HG03280 (cell line): ENCODE data around the gene CLEC17A.
"Not testable (repeated sequence)": the region's sequence is repeated elsewhere in the genome, so short reads cannot be mapped to it uniquely, and the experiment has no call there.

ENCODE experiments used
- ATAC-seq: cut with Tn5 transposase; IDR thresholded peaks from one replicate; pipeline ENCODE4 v1.9.1; 2021; ENCODE audit warnings: mild to moderate bottlenecking, moderate library complexity; ENCODE audit not compliant: unreplicated experiment

Gene CLEC17A

DNA sequence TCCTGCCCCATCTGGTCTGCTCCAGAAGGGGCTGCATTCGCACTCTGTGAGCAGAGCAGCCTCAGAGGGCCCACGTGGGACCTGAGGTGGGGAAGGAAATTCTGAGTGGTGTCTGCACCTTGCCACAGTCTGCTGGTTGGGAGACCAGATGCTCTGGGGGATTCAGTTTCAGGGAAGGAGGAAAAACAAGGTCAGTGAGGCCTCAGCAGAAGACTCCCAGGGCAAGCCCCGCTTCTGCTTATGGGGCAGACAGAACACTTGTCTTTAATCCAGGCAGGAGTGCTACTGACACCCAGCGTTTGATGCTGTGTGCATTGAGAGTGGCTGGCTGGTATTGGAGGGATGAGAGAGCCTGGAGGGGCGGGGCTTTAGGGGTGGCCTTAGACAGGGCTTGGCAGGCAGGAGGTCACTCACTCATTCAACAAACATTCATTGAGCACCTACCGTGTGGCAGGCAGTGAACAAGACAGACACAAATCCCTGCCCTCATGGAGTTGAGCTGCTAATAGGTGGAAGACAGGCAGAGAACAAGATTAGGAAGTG, 4.9 kb upstream of the CLEC17A start:
- ATAC-seq: no peak

DNA sequence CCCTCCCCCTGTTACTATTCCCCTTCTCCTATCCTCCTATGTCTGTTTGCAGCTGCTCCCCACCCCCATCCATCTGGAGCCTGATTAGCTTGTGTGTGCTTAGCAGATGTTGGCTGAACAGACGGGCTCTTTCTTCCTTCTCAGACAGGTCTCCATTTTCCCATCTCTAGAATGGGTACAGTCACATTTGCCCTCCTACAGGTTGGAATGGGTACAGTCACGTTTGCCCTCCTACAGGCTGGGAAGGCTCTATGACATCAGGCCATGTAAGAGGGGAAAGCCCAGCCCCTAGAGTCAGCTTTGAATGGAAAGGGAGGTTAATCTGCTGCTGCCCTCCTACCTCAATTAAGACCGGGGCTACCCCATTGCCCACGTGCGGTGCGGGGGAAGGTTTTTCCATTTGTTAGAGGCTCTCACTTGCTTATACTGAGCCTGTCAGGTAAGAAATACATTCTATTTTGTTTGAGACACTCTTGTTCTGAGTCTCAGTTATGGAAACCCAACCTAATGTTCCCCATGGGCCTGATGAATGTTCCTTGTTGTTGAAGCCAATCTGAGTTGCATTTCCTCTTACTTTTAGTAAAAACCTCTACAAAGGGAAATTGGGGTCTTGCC, 2.2 kb upstream of the CLEC17A start:
- no peak for ATAC-seq

DNA sequence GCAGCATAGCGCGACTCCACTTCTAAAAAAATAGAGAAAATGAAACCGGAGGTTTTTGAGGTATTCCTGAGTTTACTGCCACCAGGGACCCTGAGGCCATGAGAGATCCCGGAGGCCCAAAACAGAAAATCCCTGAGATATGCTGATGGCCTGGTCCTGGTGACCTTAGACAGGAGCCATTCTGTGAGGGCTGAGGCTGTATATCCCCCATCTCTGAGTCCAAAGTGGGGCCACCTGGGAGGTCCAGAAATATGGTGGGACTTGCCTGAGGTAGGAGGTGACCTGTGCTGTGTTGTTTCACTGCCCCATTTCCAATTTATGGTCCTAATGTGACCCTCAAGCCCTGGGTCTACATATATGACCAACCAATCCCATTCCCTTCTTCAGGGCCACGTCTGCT, 1.5 kb downstream of the CLEC17A start:
- ATAC-seq: not testable (repeated sequence)

DNA sequence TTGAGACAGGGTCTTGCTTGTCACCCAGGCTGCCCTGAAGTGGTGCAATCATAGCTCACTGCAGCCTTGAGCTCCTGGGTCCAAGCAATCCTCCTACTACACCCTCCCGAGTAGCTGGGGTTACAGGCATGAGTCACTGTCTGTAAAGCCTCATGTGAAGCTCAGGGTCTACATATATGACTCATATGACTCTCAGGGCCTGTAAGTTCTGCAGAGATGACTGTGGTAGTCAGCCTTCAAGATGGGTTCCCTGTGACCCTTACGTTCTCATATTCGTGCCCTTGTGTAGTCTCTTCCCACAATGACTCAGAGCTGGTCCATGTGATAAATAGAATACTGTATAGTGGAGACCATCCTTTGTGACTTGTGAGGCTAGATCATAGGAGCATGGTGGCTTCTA, 2.3 kb downstream of the CLEC17A start:
- ATAC-seq: peak; percentile 72

DNA sequence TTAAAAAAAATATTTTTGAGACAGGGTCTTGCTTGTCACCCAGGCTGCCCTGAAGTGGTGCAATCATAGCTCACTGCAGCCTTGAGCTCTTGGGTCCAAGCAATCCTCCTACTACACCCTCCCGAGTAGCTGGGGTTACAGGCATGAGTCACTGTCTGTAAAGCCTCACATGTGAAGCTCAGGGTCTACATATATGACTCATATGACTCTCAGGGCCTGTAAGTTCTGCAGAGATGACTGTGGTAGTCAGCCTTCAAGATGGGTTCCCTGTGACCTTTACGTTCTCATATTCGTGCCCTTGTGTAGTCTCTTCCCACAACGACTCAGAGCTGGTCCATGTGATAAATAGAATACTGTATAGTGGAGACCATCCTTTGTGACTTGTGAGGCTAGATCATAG, 6.5 kb downstream of the CLEC17A start:
- not testable (repeated sequence) for ATAC-seq

DNA sequence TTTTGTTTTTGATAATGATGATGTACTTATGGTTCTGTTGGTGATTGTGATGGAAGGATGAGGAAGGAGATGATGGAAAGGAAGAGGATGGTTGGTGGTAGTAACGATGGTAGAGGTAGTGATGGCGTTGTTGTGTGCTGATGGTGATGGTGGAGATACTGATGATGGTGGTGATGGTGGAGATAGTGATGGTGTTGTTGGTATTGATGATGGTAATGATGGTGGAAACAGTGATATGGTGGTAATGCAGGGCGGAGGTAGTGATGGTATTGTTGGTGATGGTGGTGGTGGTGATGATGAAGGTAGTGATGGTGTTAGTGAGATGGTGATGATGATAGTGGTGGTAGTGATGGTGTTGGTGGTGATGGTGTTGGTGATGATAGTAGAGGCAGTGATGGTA, 12.7 kb downstream of the CLEC17A start:
- no peak for ATAC-seq

DNA sequence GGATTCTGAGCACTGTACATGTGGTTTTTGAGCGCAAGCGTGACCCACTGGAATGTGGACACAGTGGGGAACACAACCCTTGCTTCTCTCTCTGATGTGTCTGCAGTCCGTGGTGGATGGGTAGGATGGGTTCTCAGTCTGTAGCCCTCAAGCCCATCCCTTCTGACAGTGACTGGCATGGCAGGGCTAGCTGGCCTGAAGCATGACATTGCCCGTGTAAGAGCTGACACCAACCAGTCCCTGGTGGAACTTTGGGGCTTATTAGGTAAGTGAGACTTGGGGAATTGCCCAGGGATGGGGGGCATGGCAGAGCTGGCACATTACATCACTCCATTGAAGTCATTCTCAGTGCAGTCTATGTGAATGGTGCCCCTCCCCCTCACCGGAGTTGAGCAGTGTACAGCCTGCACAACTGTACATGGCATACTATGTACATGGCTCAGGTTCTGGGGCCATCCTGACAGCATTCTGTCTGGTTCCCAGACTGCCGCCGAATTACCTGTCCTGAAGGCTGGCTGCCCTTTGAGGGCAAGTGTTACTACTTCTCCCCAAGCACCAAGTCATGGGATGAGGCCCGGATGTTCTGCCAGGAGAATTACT, 16.8 kb downstream of the CLEC17A start:
- no peak for ATAC-seq

DNA sequence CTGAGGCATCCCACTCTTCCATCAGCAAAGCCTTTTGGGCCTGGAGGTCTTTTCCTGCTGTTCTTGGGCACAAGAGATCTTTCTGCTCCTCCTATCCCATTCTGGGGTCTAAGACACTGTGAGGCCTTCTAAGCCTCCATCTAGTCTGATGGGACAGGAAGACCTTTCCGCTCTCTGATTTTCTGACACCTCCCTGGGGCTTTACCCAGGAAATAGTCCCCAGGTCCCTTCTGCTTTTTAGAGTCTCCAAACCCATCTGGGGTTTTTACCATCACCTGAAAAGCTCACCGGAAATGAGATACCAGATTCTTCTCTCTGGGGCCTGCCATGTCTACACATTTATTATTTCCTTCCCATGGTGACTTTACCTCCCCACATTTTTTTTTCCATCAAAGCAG, 21.1 kb downstream of the CLEC17A start:
- peak; percentile 66 for ATAC-seq

DNA sequence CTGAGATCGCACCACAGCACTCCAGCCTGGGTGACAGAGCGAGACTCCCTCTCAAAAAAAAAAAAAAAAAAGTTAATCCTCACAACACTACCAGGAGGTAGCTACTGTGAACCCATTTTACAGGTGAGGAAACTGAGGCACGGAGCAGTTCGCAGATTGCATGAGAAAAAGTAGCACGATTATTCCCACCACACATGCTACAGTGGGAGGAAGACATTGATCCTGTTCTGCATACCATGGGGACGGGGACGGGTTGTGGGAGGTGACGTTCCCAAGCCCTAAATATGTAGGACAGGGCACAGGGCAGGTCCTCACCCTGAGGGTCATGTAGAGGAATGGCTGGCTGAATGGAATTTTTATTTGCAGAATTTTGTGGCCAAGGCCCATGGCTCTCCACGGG, 23.7 kb downstream of the CLEC17A start:
- no peak for ATAC-seq

DNA sequence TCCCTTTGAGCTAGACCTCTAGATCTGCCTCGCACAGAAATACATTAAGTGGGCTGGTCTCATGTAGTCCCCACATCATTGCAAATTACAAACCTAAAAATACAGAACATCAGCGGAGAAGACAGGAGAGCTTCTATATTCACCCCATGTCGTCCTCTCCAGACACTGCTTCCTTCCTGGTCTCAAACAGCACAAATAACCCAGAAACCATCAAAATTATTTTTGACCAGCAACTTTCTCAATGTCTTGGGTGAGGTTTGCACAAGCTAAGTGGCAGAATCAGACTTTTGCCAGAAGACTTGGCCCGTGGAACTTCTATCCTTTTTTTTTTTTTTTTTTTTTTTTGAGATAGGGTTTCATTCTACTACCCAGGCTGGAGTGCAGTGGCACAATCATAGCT, 28.2 kb downstream of the CLEC17A start:
- ATAC-seq: no peak

DNA sequence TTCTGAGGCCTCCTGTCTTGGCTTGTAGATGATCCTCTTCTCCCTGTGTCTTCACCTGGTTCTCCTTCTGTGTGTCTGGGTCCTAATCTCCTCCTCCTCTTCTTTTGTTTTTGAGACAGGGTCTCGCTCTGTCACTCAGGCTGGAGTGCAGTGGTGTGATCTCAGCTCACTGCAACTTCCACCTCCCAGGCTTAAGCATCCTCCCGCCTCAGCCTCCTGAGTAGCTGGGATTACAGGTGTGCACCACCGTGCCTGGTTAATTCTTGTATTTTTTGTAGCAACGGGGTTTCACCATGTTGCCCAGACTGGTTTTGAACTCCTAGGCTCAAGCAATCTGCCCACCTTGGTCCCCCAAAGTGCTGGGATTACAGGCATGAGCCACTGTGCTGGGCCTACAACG, 29.4 kb downstream of the CLEC17A start:
- not testable (repeated sequence) for ATAC-seq

DNA sequence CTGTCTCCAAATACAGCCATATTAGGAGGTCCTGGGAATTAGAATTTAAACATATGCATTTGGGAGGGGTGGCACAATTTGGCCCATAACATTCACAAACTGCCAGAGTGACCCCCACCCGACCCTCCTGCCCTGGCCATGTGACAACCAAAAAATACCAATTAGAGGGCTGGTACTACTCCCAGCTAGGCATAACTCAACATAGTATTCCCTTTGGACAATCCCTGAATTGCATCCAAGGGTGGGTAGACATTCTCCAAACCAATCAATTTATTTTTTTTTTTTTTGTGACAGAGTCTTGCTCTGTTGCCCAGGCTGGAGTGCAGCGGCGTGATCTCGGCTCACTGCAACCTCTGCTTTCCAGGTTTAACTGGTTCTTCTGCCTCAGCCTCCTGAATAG, 29.8 kb downstream of the CLEC17A start:
- no peak for ATAC-seq

DNA sequence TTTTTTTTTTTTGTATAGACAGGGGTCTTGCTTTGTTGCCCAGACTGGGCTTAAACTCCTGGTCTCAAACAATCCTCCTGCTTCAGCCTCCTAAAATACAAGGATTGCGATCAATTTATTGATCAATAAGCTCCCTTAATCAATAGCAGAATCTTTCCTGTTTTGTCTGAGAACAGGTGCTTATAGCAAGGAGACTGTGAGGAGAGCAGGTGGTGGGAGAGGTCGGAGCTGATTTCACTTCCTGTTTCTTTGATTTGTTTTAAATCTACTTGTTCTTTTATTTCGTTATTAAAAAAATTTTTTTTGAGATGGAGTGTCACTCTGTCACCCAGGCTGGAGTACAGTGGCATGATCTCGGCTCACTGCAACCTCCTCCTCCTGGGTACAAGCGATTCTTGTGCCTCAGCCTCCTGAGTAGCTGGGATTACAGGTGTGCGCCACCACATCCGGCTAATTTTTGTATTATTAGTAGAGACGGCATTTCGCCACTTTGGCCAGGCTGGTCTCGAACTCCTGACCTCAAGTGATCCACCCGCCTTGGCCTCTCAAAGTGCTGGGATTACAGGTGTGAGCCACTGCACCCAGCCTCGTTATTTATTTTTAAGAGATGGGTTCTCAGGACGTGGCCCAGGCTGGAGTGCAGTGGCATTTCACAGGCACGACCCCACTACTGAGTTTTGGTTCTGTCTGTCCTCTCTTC, 30.7 kb downstream of the CLEC17A start:
- ATAC-seq: not testable (repeated sequence)

DNA sequence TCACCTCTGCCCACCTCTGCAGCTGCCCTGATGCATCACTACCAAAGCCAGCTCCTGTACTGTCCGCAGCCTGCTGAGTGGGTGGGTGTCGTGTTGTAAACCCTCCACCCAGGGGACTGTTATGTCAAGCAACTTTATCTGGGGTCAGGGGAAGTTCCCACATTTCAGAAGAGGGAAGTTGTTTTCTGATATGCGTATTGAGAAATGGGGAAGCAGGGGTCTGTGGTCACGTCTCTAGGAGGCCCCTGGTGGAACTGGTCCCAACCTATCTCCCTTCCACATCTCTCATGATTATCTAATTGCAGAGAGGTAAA, 31.2 kb downstream of the CLEC17A start:
- ATAC-seq: no peak

DNA sequence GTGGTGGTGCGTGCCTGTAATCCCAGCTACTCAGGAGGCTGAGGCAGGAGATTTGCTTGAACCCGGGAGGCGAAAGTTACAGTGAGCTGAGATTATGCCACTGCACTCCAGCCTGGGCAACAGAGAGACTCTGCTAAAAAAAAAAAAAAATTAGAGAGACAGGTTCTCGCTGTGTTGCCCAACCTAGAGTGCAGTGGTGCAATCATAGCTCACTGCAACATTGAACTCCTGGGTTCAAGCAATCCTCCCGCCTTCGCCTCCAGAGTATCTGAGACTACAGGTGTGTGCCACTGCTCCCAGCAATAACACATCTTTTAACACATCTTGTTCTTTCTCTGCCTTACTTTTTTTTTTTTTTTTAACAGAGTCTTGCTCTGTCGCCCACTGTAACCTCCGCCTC, 32.7 kb downstream of the CLEC17A start:
- no peak for ATAC-seq

DNA sequence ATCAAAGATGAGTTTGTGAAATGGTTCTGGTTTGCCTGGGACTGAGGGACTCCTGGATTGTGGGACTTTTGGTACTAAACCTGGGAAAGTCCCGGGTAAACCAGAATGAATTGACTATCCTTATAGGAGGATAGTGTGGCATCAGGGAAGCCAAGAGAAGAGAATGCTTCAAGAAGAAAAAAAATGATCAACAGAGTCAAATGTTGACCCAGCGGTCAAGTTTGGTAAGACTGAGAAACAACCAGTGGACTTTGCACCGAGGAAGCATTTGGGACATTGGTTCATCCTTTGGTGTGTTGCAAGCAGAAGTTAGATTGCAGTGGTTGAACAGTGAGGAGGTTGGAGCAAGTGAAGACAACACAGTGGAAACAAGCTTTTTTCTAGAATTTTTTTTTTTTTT, 33.5 kb downstream of the CLEC17A start:
- no peak for ATAC-seq

DNA sequence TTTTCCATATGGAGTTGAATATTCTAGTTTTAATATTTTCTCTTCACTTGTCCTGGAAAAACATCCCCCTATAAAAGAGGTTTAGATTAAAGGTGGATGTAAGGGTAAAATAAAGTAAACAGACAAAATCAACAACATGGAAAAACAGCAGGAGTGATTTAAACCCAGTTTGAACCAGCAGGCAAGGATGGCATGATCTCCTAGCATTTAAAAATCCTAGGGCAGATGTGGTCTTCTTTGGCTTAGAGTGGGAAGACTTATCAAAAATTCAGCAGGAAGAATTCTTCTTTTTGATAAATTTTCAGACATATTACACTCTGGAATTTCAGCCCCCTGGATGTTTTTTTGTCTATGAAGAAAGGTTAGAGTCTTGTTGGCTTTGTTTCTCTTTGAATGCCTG, 36.5 kb downstream of the CLEC17A start:
- ATAC-seq: no peak

DNA sequence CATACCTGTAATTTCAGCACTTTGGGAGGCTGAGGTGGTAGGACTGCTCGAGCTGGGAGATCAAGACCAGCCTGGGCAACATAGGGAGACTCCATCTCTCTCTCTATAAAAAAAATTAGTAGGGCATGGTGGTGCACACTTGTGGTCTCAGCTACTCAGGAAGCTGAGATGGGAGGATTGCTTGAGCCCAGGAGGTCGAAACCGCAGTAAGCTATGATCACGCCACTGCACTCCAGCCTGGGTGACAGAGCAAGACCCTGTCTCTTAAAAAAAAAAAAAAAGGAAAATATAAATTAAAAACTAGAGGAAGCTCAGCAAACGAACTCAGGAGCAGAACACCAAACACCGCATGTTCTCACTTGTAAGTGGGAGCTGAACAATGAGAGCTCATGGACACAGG, 41.6 kb downstream of the CLEC17A start:
- ATAC-seq: not testable (repeated sequence)

DNA sequence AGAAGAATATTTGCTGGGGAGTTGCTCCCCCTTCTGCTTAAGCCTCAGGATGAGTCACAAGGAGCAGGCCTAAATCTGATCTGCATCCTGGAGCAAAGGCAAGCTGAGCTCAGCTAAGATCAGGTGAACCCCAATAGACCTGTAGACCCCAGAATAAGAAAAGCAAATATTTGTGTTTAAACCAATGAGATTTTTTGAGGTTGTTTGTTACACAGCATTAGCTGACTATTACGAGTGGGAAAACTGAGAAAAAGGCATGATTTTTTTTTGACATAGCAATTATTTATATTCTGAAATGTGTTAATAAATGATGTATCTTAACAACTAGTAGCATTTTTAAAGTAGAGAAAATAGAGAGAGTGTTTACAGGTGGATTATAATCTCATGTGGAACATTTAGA, 46.7 kb downstream of the CLEC17A start:
- ATAC-seq: no peak

DNA sequence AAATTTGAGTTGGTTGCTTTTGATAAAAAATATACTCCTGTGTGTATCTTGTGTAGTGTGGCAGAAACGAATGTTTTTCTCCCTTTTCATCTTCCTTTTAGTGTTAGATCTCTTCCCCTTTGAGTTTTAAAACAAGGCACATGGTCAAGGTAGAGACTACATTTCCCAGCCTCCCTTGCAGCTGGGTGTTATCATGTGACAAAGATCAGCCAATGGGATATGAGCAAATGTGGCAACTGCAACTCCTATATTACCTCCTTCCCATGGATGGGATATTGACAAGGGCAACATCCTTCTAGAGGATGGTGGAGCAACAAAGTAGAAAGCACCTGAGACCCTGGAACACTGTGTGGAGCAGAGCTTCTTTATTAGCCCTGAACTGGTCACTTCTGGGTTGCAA, 49.4 kb downstream of the CLEC17A start:
- ATAC-seq: no peak

DNA sequence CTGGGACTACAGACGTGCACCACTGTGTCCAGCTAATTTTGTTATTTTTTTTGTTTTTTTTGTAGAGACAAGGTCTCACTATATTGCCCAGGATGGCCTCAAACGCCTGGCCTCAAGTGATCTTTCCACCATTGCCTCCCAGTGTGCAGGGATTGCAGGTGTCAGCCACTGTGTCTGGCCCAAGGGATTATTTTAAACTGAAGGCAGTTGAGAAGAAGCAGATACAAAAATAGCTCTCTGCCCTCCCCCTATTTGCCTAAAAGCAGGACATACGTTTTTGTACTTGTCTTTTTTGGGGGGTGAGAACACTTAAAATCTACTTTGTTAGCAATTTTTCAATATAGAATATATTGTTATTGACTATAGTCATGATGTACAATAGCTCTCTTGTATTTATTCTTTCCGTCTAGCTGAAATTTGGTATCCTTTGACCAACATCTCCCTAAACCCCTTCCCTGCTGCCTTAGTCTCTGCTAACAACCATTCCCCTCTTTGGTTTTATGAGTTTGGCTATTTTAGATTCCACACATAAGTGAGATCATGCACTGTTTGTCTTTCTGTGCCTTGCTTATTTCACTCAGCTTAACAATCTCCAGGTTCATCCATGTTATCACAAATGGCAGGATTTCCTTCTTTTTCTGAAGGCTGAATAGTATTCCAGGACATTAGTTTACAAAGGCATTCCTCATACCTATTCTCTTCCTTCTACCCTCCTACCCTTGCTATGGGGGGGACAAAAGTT, 56.8 kb downstream of the CLEC17A start:
- no peak for ATAC-seq

DNA sequence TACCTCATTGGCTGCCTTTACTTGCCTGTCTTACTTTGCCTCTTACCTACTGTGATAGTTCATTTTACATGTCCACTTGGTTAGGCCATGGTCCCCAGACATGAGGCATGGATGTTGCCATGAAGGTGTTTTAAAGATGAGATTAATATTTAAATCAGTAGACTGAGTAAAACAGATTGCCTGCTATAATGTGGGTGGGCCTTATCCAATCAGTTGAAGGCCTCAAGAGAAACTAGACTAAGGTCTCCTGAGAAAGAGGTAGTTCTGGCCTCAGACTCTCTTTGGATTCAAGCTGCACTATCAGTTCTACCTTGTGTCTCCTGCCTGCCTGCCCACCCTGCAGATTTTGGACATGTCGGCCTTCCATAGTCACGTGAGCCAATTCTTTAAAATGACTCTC, 65.6 kb downstream of the CLEC17A start:
- ATAC-seq: no peak
